ENCODE measurements around the gene CALML5. TPM values are rescaled to one million over a fixed set of nuclear protein-coding genes. Genes with fewer than 3 reads are reported as not detected.

CALML5 gene
- total and polyA plus RNA-seq, 2 of the 4 experiments (the other 2 are of a cell fraction): not detected

DNA sequence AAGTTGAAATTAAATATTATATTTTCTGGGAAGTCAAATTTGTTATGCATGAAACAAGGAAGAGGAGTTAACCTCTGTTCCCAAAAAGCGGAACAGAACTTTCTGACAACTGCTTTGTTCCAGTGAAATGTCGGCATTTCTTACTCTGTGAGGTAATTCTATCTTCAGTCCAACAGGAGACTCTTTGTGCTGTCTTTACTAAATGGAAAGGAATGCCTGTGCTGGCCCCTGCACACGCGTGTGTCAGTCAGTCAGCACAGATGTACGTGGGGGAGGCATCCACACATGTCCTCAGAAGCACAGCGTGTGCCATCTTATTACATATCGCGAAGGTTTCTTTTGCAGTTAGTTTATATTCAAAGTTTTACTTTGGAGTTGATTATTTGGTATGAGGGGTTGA lies 49.5 kb downstream of the CALML5 start:
- no peaks in the 10 kb centered on the region for H3K9me1 ChIP-seq (ENCODE audit: insufficient read depth, low read length)
- H3K36me3 ChIP-seq (ENCODE audit: control insufficient read depth, insufficient read depth, low read length): peaks cover 14% of the 10 kb centered on the region
- H3K27ac ChIP-seq (ENCODE audit: insufficient read depth, low read length): peak overlapping the region; percentile 44
- dilution Hi-C loops (cut with HindIII; ENCODE audit: low sequenced_read_pairs, unreplicated experiment) (no loop called here), in situ Hi-C loops (cut with MboI; ENCODE audit: low sequenced_read_pairs) (loop anchor here (25.0 kb wide), 1 partner anchor 412 kb away; no protein-coding TSS in a partner anchor), intact Hi-C loops (cut with micrococcal nuclease) (loop anchor here (5.0 kb wide), 1 partner anchor 237 kb away; no protein-coding TSS in a partner anchor)
- H3K14ac ChIP-seq (replicated peaks; ENCODE audit: low read depth, low read length): 0 out of 2 replicates have a peak overlapping the region, but pooled peaks have one; percentile 42
- ChIA-PET CTCF (no interaction called here), POLR2A (ENCODE audit: unreplicated experiment) (interaction anchor here (0.7 kb wide), 1 partner anchor 124 kb away, joined by 3 read pairs; no protein-coding TSS in a partner anchor)
- H2AK9ac ChIP-seq (replicated peaks; ENCODE audit: low read depth, low read length, poor library complexity): no peak overlapping the region
- H3K9me3 ChIP-seq (ENCODE audit: control insufficient read depth, insufficient read depth, low read length): no peaks in the 10 kb centered on the region
- H4K8ac ChIP-seq (ENCODE audit: low read depth in 2 of 2, low read length in 2 of 2): peak overlapping the region in 1 of 2 experiments; percentile 55; a peak in 1 of 4 replicates
- no peaks in the 10 kb centered on the region for H3K27me3 ChIP-seq (ENCODE audit: control insufficient read depth, insufficient read depth, low read length)
- no peak overlapping the region for H2BK15ac ChIP-seq (ENCODE audit: low read depth, low read length)
- peak overlapping the region; percentile 65 for H3K4ac ChIP-seq (ENCODE audit: low read depth, low read length)
- no peaks in the 10 kb centered on the region for H4K20me1 ChIP-seq (ENCODE audit: insufficient read depth, low read length)
- TF ChIP-seq MAFK (IDR thresholded peaks at IDR 0.05; ENCODE audit: low read depth, low read length) (no peak; the same call in 1 of the 2 replicates), BHLHE40 (IDR thresholded peaks at IDR 0.05; ENCODE audit: low read depth, low read length) (no peak; the same call in 1 of the 2 replicates), CEBPB (IDR thresholded peaks at IDR 0.05; ENCODE audit: low read depth, low read length) (no peak), RFX5 (IDR thresholded peaks at IDR 0.05; ENCODE audit: low read depth, low read length) (no peak), RCOR1 (IDR thresholded peaks at IDR 0.05; ENCODE audit: insufficient replicate concordance, low read length) (no peak), MAZ (IDR thresholded peaks at IDR 0.05; ENCODE audit: borderline replicate concordance, low read depth, low read length) (no peak), SMC3 (IDR thresholded peaks at IDR 0.05; ENCODE audit: low read depth, low read length) (no peak), MXI1 (IDR thresholded peaks at IDR 0.05; ENCODE audit: borderline replicate concordance, low read depth, low read length) (peak; percentile 38; the same call in 1 of the 2 replicates), NFE2L2 (IDR thresholded peaks at IDR 0.05; ENCODE audit: low read depth, low read length) (no peak), RAD21 (IDR thresholded peaks at IDR 0.05; ENCODE audit: low read length) (peak; percentile 15; the same call in 1 of the 2 replicates), POLR2A (IDR thresholded peaks at IDR 0.05; ENCODE audit: low read depth, low read length) (no peak)
- TF ChIP-seq, protein P1, sequence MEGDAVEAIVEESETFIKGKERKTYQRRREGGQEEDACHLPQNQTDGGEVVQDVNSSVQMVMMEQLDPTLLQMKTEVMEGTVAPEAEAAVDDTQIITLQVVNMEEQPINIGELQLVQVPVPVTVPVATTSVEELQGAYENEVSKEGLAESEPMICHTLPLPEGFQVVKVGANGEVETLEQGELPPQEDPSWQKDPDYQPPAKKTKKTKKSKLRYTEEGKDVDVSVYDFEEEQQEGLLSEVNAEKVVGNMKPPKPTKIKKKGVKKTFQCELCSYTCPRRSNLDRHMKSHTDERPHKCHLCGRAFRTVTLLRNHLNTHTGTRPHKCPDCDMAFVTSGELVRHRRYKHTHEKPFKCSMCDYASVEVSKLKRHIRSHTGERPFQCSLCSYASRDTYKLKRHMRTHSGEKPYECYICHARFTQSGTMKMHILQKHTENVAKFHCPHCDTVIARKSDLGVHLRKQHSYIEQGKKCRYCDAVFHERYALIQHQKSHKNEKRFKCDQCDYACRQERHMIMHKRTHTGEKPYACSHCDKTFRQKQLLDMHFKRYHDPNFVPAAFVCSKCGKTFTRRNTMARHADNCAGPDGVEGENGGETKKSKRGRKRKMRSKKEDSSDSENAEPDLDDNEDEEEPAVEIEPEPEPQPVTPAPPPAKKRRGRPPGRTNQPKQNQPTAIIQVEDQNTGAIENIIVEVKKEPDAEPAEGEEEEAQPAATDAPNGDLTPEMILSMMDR (conservative IDR thresholded peaks at IDR 0.05; ENCODE audit: low read depth, low read length): no peak
- TF ChIP-seq, protein P2, sequence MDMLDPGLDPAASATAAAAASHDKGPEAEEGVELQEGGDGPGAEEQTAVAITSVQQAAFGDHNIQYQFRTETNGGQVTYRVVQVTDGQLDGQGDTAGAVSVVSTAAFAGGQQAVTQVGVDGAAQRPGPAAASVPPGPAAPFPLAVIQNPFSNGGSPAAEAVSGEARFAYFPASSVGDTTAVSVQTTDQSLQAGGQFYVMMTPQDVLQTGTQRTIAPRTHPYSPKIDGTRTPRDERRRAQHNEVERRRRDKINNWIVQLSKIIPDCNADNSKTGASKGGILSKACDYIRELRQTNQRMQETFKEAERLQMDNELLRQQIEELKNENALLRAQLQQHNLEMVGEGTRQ (IDR thresholded peaks at IDR 0.05; ENCODE audit: low read depth, low read length): no peak
- H4K5ac ChIP-seq (ENCODE audit: low read depth, low read length): no peak overlapping the region
- WGBS, 2 experiments (ENCODE audit: extremely low coverage in 2 of 2, insufficient read length in 1 of 2): no CpG with 5 or more reads among the region's 8 CpGs
- peak overlapping the region; percentile 79 for H2AFZ ChIP-seq (replicated peaks; ENCODE audit: low read length, poor library complexity)
- H3K56ac ChIP-seq (ENCODE audit: extremely low read depth, insufficient read depth, low read length): no peak overlapping the region
- 0 out of 2 replicates have a peak overlapping the region, but pooled peaks have one; percentile 30 for H3K18ac ChIP-seq (ENCODE audit: low read depth, low read length)
- no peak overlapping the region for H2AK5ac ChIP-seq (ENCODE audit: low read depth, low read length)
- no TSS peak for BruUV-seq (replicated peaks)
- no peak overlapping the region for H3K9ac ChIP-seq (ENCODE audit: low read depth, low read length)
- H4K91ac ChIP-seq (ENCODE audit: insufficient read depth, low read depth, low read length): peak overlapping the region; percentile 61
- H2BK5ac ChIP-seq (ENCODE audit: low read depth, low read length, poor library complexity, severe bottlenecking): peak overlapping the region; percentile 81
- peak overlapping the region; percentile 25; the same call in 1 of the 2 replicates for H3K4me3 ChIP-seq (ENCODE audit: insufficient read depth, low read depth, low read length)
- peaks cover 7 to 40% of the 10 kb centered on the region in 2 experiments; a peak in 3 of 4 replicates for H3K79me1 ChIP-seq (ENCODE audit: low read depth in 1 of 2, low read length in 2 of 2)
- peak; percentile 51 for ATAC-seq (ENCODE audit: low read depth)
- H3K23ac ChIP-seq (ENCODE audit: low read depth, low read length): peak overlapping the region; percentile 34
- H3K4me2 ChIP-seq (ENCODE audit: low read depth, low read length): peak overlapping the region; percentile 92
- peak overlapping the region; percentile 51; the same call in 1 of the 2 replicates for H2BK20ac ChIP-seq (ENCODE audit: low read depth, low read length)
- peak overlapping the region; percentile 36; the same call in 1 of the 2 replicates for H2BK120ac ChIP-seq (ENCODE audit: low read depth, low read length)
- peak; percentile 83 for DNase-seq
- H3K4me1 ChIP-seq (ENCODE audit: control insufficient read depth, insufficient read depth, low read length): peaks cover 5% of the 10 kb centered on the region; the same call in 1 of the 2 replicates

Measured in IMR-90 (cell line).